Transverse colon (tissue), 4 donors: Measurements from ENCODE around the gene ZNF521. TPM values are rescaled to one million over a fixed set of nuclear protein-coding genes. Genes with fewer than 3 reads are reported as not detected.

ENCODE experiments used
- DNase-seq: peaks from one replicate; pipeline ENCODE4 v3.0.0-alpha.2; 2019
- H3K27ac ChIP-seq, 4 donors: fragments of 200-600 bp; sonication (generic); 2 replicates each; pipeline ENCODE4 v1.5.1; 2016 to 2018; ENCODE audit warnings: inconsistent platforms in 4 of 4
- H3K27me3 ChIP-seq: fragments of 200-600 bp; sonication (generic); 2 replicates; pipeline ENCODE4 v1.5.1; 2017; ENCODE audit warnings: inconsistent platforms
- H3K36me3 ChIP-seq, 4 donors: fragments of 200-600 bp; sonication (generic); 2 replicates each; pipeline ENCODE4 v1.5.1; 2017 to 2019; ENCODE audit warnings: inconsistent platforms in 4 of 4
- H3K4me1 ChIP-seq, 4 donors: fragments of 200-600 bp; sonication (generic); 2 replicates each; pipeline ENCODE4 v1.5.1; 2017 to 2020; ENCODE audit warnings: inconsistent platforms in 4 of 4
- H3K4me3 ChIP-seq, 4 donors: fragments of 200-600 bp; sonication (generic); 1 replicate in 1 of 4; 2 replicates in 3 of 4; pipeline versions ENCODE4 v1.5.1 to v1.6.1; 2017 to 2019; ENCODE audit warnings: inconsistent platforms in 4 of 4
- H3K9me3 ChIP-seq, 2 donors: fragments of 200-600 bp; sonication (generic); 2 replicates each; pipeline ENCODE4 v1.5.1; 2017 to 2019; ENCODE audit warnings: inconsistent platforms in 2 of 2
- CTCF ChIP-seq, 5 experiments: fragments of 200-600 bp in 3 of 5; fragments of 450-650 bp in 2 of 5; sonication (generic) in 3 of 5; IDR thresholded peaks; 1 replicate in 2 of 5; 2 replicates in 3 of 5; pipeline ENCODE4 v1.5.1; 2016 to 2017; ENCODE audit warnings: antibody characterized with exemption in 5 of 5, inconsistent platforms in 3 of 5, mild to moderate bottlenecking in 2 of 5, moderate library complexity in 1 of 5
- EP300 ChIP-seq: sonication (generic); formaldehyde crosslinking; IDR thresholded peaks from one replicate; pipeline ENCODE4 v1.6.1; 2017; ENCODE audit warnings: antibody characterized with exemption, low read depth
- POLR2A ChIP-seq: fragments of 450-650 bp; IDR thresholded peaks from one replicate; pipeline ENCODE4 v1.6.1; 2016; ENCODE audit warnings: antibody characterized with exemption, mild to moderate bottlenecking, moderate library complexity
- POLR2AphosphoS5 ChIP-seq, 3 donors: sonication (generic); formaldehyde crosslinking; IDR thresholded peaks; one replicate each; pipeline ENCODE4 v1.6.1; 2016; ENCODE audit warnings: antibody characterized with exemption in 3 of 3
- WGBS, 2 donors: methylation state at CpG; one replicate each; pipeline ENCODE4 v1.1.5; 2018; ENCODE audit warnings: low coverage in 1 of 2; 5-methylcytosine and 5-hydroxymethylcytosine counted together
- in situ Hi-C, 4 donors: fragments of 200-750 bp; cut with MboI; loops; one replicate each; pipeline versions ENCODE4 v1.15.0 to v1.15.1; 2017; ENCODE audit warnings: low sequenced_read_pairs in 3 of 4, low pct_ligation_motif_present in 1 of 4, low pct_unique_long_range_greater_than_20kb in 1 of 4
- intact Hi-C: fragments of 100-400 bp; cut with DNase I; formaldehyde crosslinking; loops from one replicate; pipeline ENCODE4 v1.15.1; 2023; ENCODE audit warnings: low total_unique reads
- total RNA-seq, 4 donors: library from RNA; depleted of rRNA; stranded (reverse); fragments of >200 nt; gene quantifications; one replicate each; pipeline ENCODE4 v1.1.0, GENCODE V29; 2016

Gene ZNF521
- total RNA-seq, 4 donors from 2014 or later: 6.4 to 29.5 (median 9.0) TPM

GRCh38 chr18:25239581-25240419 is 112.2 kb downstream of the ZNF521 start:
- 21 to 37% methylated on average over 3 to 5 of the region's 5 CpGs for WGBS, 2 donors
- Histone ChIP-seq H3K27ac (peak overlapping the region in 1 of 4 donors; percentile 18), H3K4me1 (no peaks in the 10 kb centered on the region), H3K27me3 (no peaks in the 10 kb centered on the region), H3K9me3 (no peaks in the 10 kb centered on the region), H3K4me3 (no peak overlapping the region), H3K36me3 (no peaks in the 10 kb centered on the region)
- in situ Hi-C loops (no loop called here), intact Hi-C loops (loop anchor here (5.0 kb wide), 1 partner anchor 1842 kb away; no protein-coding TSS in a partner anchor)
- no peak for TF ChIP-seq CTCF (IDR thresholded peaks at IDR 0.05)
- no peak for TF ChIP-seq POLR2AphosphoS5 (IDR thresholded peaks at IDR 0.05)
- TF ChIP-seq POLR2A: no peak
- TF ChIP-seq EP300: no peak
- no peak for DNase-seq

- in situ Hi-C loops: no loop called here
- no peak overlapping the region for H3K4me3 ChIP-seq
- no peak for TF ChIP-seq POLR2A
- no peak for TF ChIP-seq POLR2AphosphoS5 (IDR thresholded peaks at IDR 0.05)
- TF ChIP-seq EP300: no peak
- no peak for TF ChIP-seq CTCF (IDR thresholded peaks at IDR 0.05)
- no peak for DNase-seq
- H3K36me3 ChIP-seq: no peaks in the 10 kb centered on the region
- 63 to 75% methylated on average over 1 to 3 of the region's 3 CpGs for WGBS, 2 donors
- no peaks in the 10 kb centered on the region for H3K4me1 ChIP-seq
- no peaks in the 10 kb centered on the region for H3K9me3 ChIP-seq
- intact Hi-C loops: no loop called here
- H3K27me3 ChIP-seq: no peaks in the 10 kb centered on the region
- H3K27ac ChIP-seq: peak overlapping the region in 1 of 4 donors; percentile 18
Observed at GRCh38 chr18:25239151-25239550, 112.8 kb downstream of the ZNF521 start.

- WGBS, 2 donors: 76 to 94% methylated on average over 2 to 3 of the region's 3 CpGs
- intact Hi-C loops: no loop called here
- no peaks in the 10 kb centered on the region for H3K36me3 ChIP-seq
- in situ Hi-C loops: no loop called here
- no peak overlapping the region for H3K27ac ChIP-seq
- H3K4me3 ChIP-seq: no peak overlapping the region
- H3K4me1 ChIP-seq: no peaks in the 10 kb centered on the region
- no peaks in the 10 kb centered on the region for H3K9me3 ChIP-seq
- no peaks in the 10 kb centered on the region for H3K27me3 ChIP-seq
- no peak for DNase-seq
- TF ChIP-seq POLR2A: no peak
- no peak for TF ChIP-seq EP300
- TF ChIP-seq CTCF (IDR thresholded peaks at IDR 0.05): no peak
- no peak for TF ChIP-seq POLR2AphosphoS5 (IDR thresholded peaks at IDR 0.05)
Observed at GRCh38 chr18:25237571-25238267, 114.2 kb downstream of the ZNF521 start.

GRCh38 chr18:25236736-25237135 is 115.2 kb downstream of the ZNF521 start:
- 94 to 100% methylated on average over 1 of the region's 1 CpG for WGBS, 2 donors
- TF ChIP-seq POLR2A: no peak
- no peak for TF ChIP-seq EP300
- TF ChIP-seq CTCF (IDR thresholded peaks at IDR 0.05): no peak
- TF ChIP-seq POLR2AphosphoS5 (IDR thresholded peaks at IDR 0.05): no peak
- H3K27me3 ChIP-seq: no peaks in the 10 kb centered on the region
- no peaks in the 10 kb centered on the region for H3K9me3 ChIP-seq
- H3K4me3 ChIP-seq: no peak overlapping the region
- no peak for DNase-seq
- no peak overlapping the region for H3K27ac ChIP-seq
- no peaks in the 10 kb centered on the region for H3K36me3 ChIP-seq
- H3K4me1 ChIP-seq: no peaks in the 10 kb centered on the region
- intact Hi-C loops: no loop called here
- in situ Hi-C loops: no loop called here
